Natural killer cell treated with Interleukin-12 subunit alpha and Interleukin-12 subunit beta and Interleukin-15 and Interleukin-18, amount 100 ng/mL, for 72 hours (primary cell): Measurements from ENCODE around the gene PIGT. TPM values are rescaled to one million over a fixed set of nuclear protein-coding genes. Genes with fewer than 3 reads are reported as not detected.

Source experiments
- ATAC-seq, 2 donors: fragments of 150-1000 bp; cut with Tn5 transposase in 1 of 2; sonication (Bioruptor Pico), chemical (Tn5 transposase) in 1 of 2; 2 replicates each; pipeline ENCODE4 v1.10.0; 2021
- DNase-seq: peaks from one replicate; pipeline ENCODE4 v3.0.0; 2022; ENCODE audit warnings: low spot score
- H3K27ac Mint-ChIP-seq, 2 donors: 1 replicate in 1 of 2; 2 replicates in 1 of 2; pipeline ENCODE4 v1.8.0; 2022; ENCODE audit warnings: mixed read lengths in 2 of 2, mild to moderate bottlenecking in 1 of 2, moderate library complexity in 1 of 2
- H3K27me3 Mint-ChIP-seq, 2 donors: 1 replicate in 1 of 2; 2 replicates in 1 of 2; pipeline ENCODE4 v1.8.0; 2022; ENCODE audit warnings: mixed read lengths in 2 of 2
- H3K36me3 Mint-ChIP-seq: one replicate; pipeline ENCODE4 v1.8.0; 2022; ENCODE audit warnings: mixed read lengths
- H3K4me1 Mint-ChIP-seq, 2 donors: 1 replicate in 1 of 2; 2 replicates in 1 of 2; pipeline ENCODE4 v1.8.0; 2022; ENCODE audit warnings: low read depth in 2 of 2, mixed read lengths in 2 of 2, mild to moderate bottlenecking in 1 of 2
- H3K4me3 Mint-ChIP-seq: one replicate; pipeline ENCODE4 v1.8.0; 2022; ENCODE audit warnings: mixed read lengths
- H3K9me3 Mint-ChIP-seq: 2 replicates; pipeline ENCODE4 v1.8.0; 2022; ENCODE audit warnings: mixed read lengths
- total RNA-seq, 2 donors: library from RNA; stranded (reverse); gene quantifications; one replicate each; pipeline ENCODE4 v1.2.3, GENCODE V29; 2022

The PIGT gene
- total RNA-seq, 2 donors from 2014 or later, result 73.0 to 86.6 TPM

GRCh38 chr20:45387274-45387673, 28.7 kb upstream of the PIGT start:
- Mint-ChIP-seq H3K9me3 (no peaks in the 10 kb centered on the region), H3K4me3 (no peak overlapping the region), H3K36me3 (no peaks in the 10 kb centered on the region), H3K27me3 (no peaks in the 10 kb centered on the region), H3K4me1 (peaks cover 0 to 3% of the 10 kb centered on the region in 2 donors), H3K27ac (no peak overlapping the region)
- no peak for DNase-seq
- ATAC-seq, result no peak

- Mint-ChIP-seq H3K4me3 (no peak overlapping the region), H3K4me1 (peaks cover 0 to 3% of the 10 kb centered on the region in 2 donors), H3K9me3 (no peaks in the 10 kb centered on the region)
Measured at GRCh38 chr20:45390931-45391330, 25.0 kb upstream of the PIGT start.

GRCh38 chr20:45391559-45391958, 24.4 kb upstream of the PIGT start:
- DNase-seq, result no peak
- Mint-ChIP-seq H3K4me3 (no peak overlapping the region), H3K27me3 (no peaks in the 10 kb centered on the region), H3K36me3 (no peaks in the 10 kb centered on the region), H3K4me1 (peaks cover 0 to 3% of the 10 kb centered on the region in 2 donors), H3K9me3 (no peaks in the 10 kb centered on the region), H3K27ac (no peak overlapping the region)
- ATAC-seq, result no peak

More at GRCh38 chr20:45390931-45391330, 25.0 kb upstream of the PIGT start:
- no peak overlapping the region for H3K27ac Mint-ChIP-seq
- no peaks in the 10 kb centered on the region for H3K27me3 Mint-ChIP-seq
- H3K36me3 Mint-ChIP-seq, result no peaks in the 10 kb centered on the region
- no peak for DNase-seq
- no peak for ATAC-seq

- Mint-ChIP-seq H3K27me3 (no peaks in the 10 kb centered on the region), H3K4me1 (peaks cover 0 to 3% of the 10 kb centered on the region in 2 donors), H3K36me3 (no peaks in the 10 kb centered on the region), H3K4me3 (no peak overlapping the region), H3K9me3 (no peaks in the 10 kb centered on the region), H3K27ac (no peak overlapping the region)
- DNase-seq, result no peak
- no peak for ATAC-seq
Measured at GRCh38 chr20:45392733-45393132, 23.2 kb upstream of the PIGT start.

- Mint-ChIP-seq H3K27ac (no peak overlapping the region), H3K4me1 (no peaks in the 10 kb centered on the region)
- peak in 1 of 2 donors; percentile 6 for ATAC-seq
Measured at GRCh38 chr20:45394221-45395113, 21.5 kb upstream of the PIGT start.

GRCh38 chr20:45395114-45395415, 20.9 kb upstream of the PIGT start:
- Mint-ChIP-seq H3K27me3 (no peaks in the 10 kb centered on the region), H3K4me3 (no peak overlapping the region), H3K9me3 (peaks cover 5% of the 10 kb centered on the region), H3K27ac (no peak overlapping the region), H3K4me1 (no peaks in the 10 kb centered on the region), H3K36me3 (peaks cover 7% of the 10 kb centered on the region)
- ATAC-seq, result peak in 1 of 2 donors; percentile 27
- DNase-seq, result no peak

More at GRCh38 chr20:45394221-45395113, 21.5 kb upstream of the PIGT start:
- no peak overlapping the region for H3K4me3 Mint-ChIP-seq
- H3K27me3 Mint-ChIP-seq, result no peaks in the 10 kb centered on the region
- H3K9me3 Mint-ChIP-seq, result no peaks in the 10 kb centered on the region
- DNase-seq, result no peak
- H3K36me3 Mint-ChIP-seq, result peaks cover under 1% of the 10 kb centered on the region

- DNase-seq (no peak), ATAC-seq (no peak)
- Mint-ChIP-seq H3K9me3 (peaks cover 5% of the 10 kb centered on the region), H3K4me3 (no peak overlapping the region), H3K27me3 (no peaks in the 10 kb centered on the region), H3K4me1 (no peaks in the 10 kb centered on the region), H3K27ac (no peak overlapping the region), H3K36me3 (peaks cover 15% of the 10 kb centered on the region)
Measured at GRCh38 chr20:45399018-45399417, 16.9 kb upstream of the PIGT start.

- peaks cover 15% of the 10 kb centered on the region for H3K36me3 Mint-ChIP-seq
- H3K9me3 Mint-ChIP-seq, result peaks cover 5% of the 10 kb centered on the region
- DNase-seq, result no peak
- peaks cover 0 to 6% of the 10 kb centered on the region in 2 donors for H3K4me1 Mint-ChIP-seq
- no peak for ATAC-seq
- H3K27me3 Mint-ChIP-seq, result no peaks in the 10 kb centered on the region
- no peak overlapping the region for H3K27ac Mint-ChIP-seq
- H3K4me3 Mint-ChIP-seq, result no peak overlapping the region
Measured at GRCh38 chr20:45400346-45401031, 15.5 kb upstream of the PIGT start.

- Mint-ChIP-seq H3K4me3 (no peak overlapping the region), H3K36me3 (peaks cover 15% of the 10 kb centered on the region), H3K9me3 (peaks cover 5% of the 10 kb centered on the region), H3K27me3 (no peaks in the 10 kb centered on the region), H3K4me1 (peaks cover 8 to 12% of the 10 kb centered on the region in 2 donors), H3K27ac (no peak overlapping the region)
- ATAC-seq (no peak), DNase-seq (no peak)
Measured at GRCh38 chr20:45402946-45403345, 13.0 kb upstream of the PIGT start.

- peaks cover 5% of the 10 kb centered on the region for H3K9me3 Mint-ChIP-seq
Measured at GRCh38 chr20:45404438-45404837, 11.5 kb upstream of the PIGT start.

GRCh38 chr20:45405571-45406259, 10.2 kb upstream of the PIGT start:
- Mint-ChIP-seq H3K27ac (peak overlapping the region in 1 of 2 donors; percentile 47), H3K27me3 (no peaks in the 10 kb centered on the region), H3K9me3 (no peaks in the 10 kb centered on the region), H3K4me1 (peaks cover 8 to 12% of the 10 kb centered on the region in 2 donors), H3K36me3 (peaks cover 7% of the 10 kb centered on the region), H3K4me3 (peak overlapping the region; percentile 73)
- DNase-seq, result no peak
- peak; percentile 46 to 51 for ATAC-seq

More at GRCh38 chr20:45404438-45404837, 11.5 kb upstream of the PIGT start:
- no peak for ATAC-seq
- H3K4me1 Mint-ChIP-seq, result peaks cover 8 to 12% of the 10 kb centered on the region in 2 donors
- H3K36me3 Mint-ChIP-seq, result peaks cover 15% of the 10 kb centered on the region
- H3K27me3 Mint-ChIP-seq, result no peaks in the 10 kb centered on the region
- DNase-seq, result no peak
- H3K4me3 Mint-ChIP-seq, result peak overlapping the region; percentile 73
- peak overlapping the region in 1 of 2 donors; percentile 47 for H3K27ac Mint-ChIP-seq

- Mint-ChIP-seq H3K4me3 (peak overlapping the region; percentile 49), H3K9me3 (no peaks in the 10 kb centered on the region), H3K27ac (no peak overlapping the region), H3K27me3 (no peaks in the 10 kb centered on the region), H3K4me1 (peaks cover 8 to 12% of the 10 kb centered on the region in 2 donors), H3K36me3 (peaks cover 7% of the 10 kb centered on the region)
- DNase-seq, result peak; percentile 68
- peak; percentile 61 to 74 for ATAC-seq
Measured at GRCh38 chr20:45406260-45407066, 9.5 kb upstream of the PIGT start.
